ENCODE results near the gene CKM.

The CKM gene

GRCh38 chr19:45297674-45298073 lies 25.0 kb downstream of the CKM start:
- no peak for TF ChIP-seq MAX (IDR thresholded peaks at IDR 0.05; ENCODE audit: low read depth, low read length)
- TF ChIP-seq POLR2A (IDR thresholded peaks at IDR 0.05; ENCODE audit: extremely low read depth, insufficient read length) = no peak
- no peak for TF ChIP-seq CTCF (IDR thresholded peaks at IDR 0.05; ENCODE audit: low read depth, low read length)
- TF ChIP-seq MYC (IDR thresholded peaks at IDR 0.05; ENCODE audit: low read depth, low read length) = no peak
- no peak for DNase-seq (ENCODE audit: low read depth)
- H3K4me3 ChIP-seq (ENCODE audit: low read depth, low read length) = no peak overlapping the region

GRCh38 chr19:45296355-45296754 lies 26.3 kb downstream of the CKM start:
- TF ChIP-seq MAX (IDR thresholded peaks at IDR 0.05; ENCODE audit: low read depth, low read length) (no peak), POLR2A (IDR thresholded peaks at IDR 0.05; ENCODE audit: extremely low read depth, insufficient read length) (no peak), CTCF (IDR thresholded peaks at IDR 0.05; ENCODE audit: low read depth, low read length) (no peak), MYC (IDR thresholded peaks at IDR 0.05; ENCODE audit: low read depth, low read length) (no peak)
- no peak overlapping the region for H3K4me3 ChIP-seq (ENCODE audit: low read depth, low read length)
- peak; percentile 63 for DNase-seq (ENCODE audit: low read depth)

GRCh38 chr19:45295873-45296272 lies 26.8 kb downstream of the CKM start:
- H3K4me3 ChIP-seq (ENCODE audit: low read depth, low read length) = no peak overlapping the region
- TF ChIP-seq CTCF (IDR thresholded peaks at IDR 0.05; ENCODE audit: low read depth, low read length) = no peak
- no peak for TF ChIP-seq MAX (IDR thresholded peaks at IDR 0.05; ENCODE audit: low read depth, low read length)
- no peak for TF ChIP-seq POLR2A (IDR thresholded peaks at IDR 0.05; ENCODE audit: extremely low read depth, insufficient read length)
- DNase-seq (ENCODE audit: low read depth) = no peak

- no peak for DNase-seq (ENCODE audit: low read depth)
- no peak for TF ChIP-seq MAX (IDR thresholded peaks at IDR 0.05; ENCODE audit: low read depth, low read length)
- no peak for TF ChIP-seq MYC (IDR thresholded peaks at IDR 0.05; ENCODE audit: low read depth, low read length)
- no peak for TF ChIP-seq POLR2A (IDR thresholded peaks at IDR 0.05; ENCODE audit: extremely low read depth, insufficient read length)
- TF ChIP-seq CTCF (IDR thresholded peaks at IDR 0.05; ENCODE audit: low read depth, low read length) = no peak
- no peak overlapping the region for H3K4me3 ChIP-seq (ENCODE audit: low read depth, low read length)
These were observed 28.2 kb downstream of the CKM start for GRCh38 chr19:45294291-45295029.

- TF ChIP-seq POLR2A (IDR thresholded peaks at IDR 0.05; ENCODE audit: extremely low read depth, insufficient read length) = no peak
- no peak for TF ChIP-seq MAX (IDR thresholded peaks at IDR 0.05; ENCODE audit: low read depth, low read length)
- TF ChIP-seq CTCF (IDR thresholded peaks at IDR 0.05; ENCODE audit: low read depth, low read length) = no peak
- no peak for TF ChIP-seq MYC (IDR thresholded peaks at IDR 0.05; ENCODE audit: low read depth, low read length)
- H3K4me3 ChIP-seq (ENCODE audit: low read depth, low read length) = no peak overlapping the region
- no peak for DNase-seq (ENCODE audit: low read depth)
These were observed 29.0 kb downstream of the CKM start for GRCh38 chr19:45293682-45294081.
